Nephron (organoid): Measurements from ENCODE around the gene LUZP1.

Experiments
- H3K27ac Mint-ChIP-seq, 3 experiments: 2 replicates each; pipeline ENCODE4 v1.8.0; 2020; ENCODE audit warnings: mixed read lengths in 3 of 3, mild to moderate bottlenecking in 2 of 3, moderate library complexity in 1 of 3
- H3K27me3 Mint-ChIP-seq: 2 replicates; pipeline ENCODE4 v1.8.0; 2021; ENCODE audit warnings: low read depth, mild to moderate bottlenecking, moderate library complexity, mixed read lengths
- H3K36me3 Mint-ChIP-seq: 2 replicates; pipeline ENCODE4 v1.8.0; 2020; ENCODE audit warnings: low read depth, mixed read lengths
- H3K4me1 Mint-ChIP-seq: 2 replicates; pipeline ENCODE4 v1.8.0; 2020; ENCODE audit warnings: mixed read lengths
- H3K4me3 Mint-ChIP-seq, 3 experiments: 2 replicates each; pipeline ENCODE4 v1.8.0; 2020; ENCODE audit warnings: mild to moderate bottlenecking in 3 of 3, mixed read lengths in 3 of 3, moderate library complexity in 2 of 3
- H3K9me3 Mint-ChIP-seq: 2 replicates; pipeline ENCODE4 v1.8.0; 2020; ENCODE audit warnings: mixed read lengths
- TF ChIP-seq, protein P1 (sequence below), 3 experiments: fragments of 200-600 bp; sonication (generic); IDR thresholded peaks; one replicate each; pipeline ENCODE4 v1.5.0; 2021; ENCODE audit warnings: antibody characterized with exemption in 3 of 3; ENCODE audit not compliant: unreplicated experiment in 3 of 3

Gene LUZP1

DNA sequence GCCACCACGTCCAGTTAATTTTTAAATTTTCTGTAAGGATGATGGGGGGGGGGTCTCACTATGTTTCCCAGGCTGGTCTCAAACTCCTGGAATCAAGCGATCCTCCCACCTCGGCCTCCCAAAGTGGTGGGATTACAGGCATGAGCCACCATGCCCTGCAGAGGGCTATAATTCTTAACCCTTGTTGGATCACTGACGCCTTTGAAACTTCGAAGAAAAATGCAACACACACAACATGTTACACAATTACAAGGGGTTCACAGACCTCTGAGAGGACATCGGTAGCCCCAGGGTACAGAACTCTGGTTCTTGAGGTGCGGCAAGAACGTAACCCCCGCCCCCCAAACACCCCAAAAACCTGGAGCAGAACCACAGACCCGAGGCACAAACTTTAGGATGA lies 8.4 kb upstream of the LUZP1 start:
- H3K27ac Mint-ChIP-seq, result peak overlapping the region; percentile 51 to 82 (median 59)
- H3K4me1 Mint-ChIP-seq, result no peaks in the 10 kb centered on the region
- H3K36me3 Mint-ChIP-seq, result no peaks in the 10 kb centered on the region
- H3K27me3 Mint-ChIP-seq, result peaks cover 13% of the 10 kb centered on the region
- peak overlapping the region; percentile 76 to 85 (median 83) for H3K4me3 Mint-ChIP-seq
- TF ChIP-seq, protein P1, sequence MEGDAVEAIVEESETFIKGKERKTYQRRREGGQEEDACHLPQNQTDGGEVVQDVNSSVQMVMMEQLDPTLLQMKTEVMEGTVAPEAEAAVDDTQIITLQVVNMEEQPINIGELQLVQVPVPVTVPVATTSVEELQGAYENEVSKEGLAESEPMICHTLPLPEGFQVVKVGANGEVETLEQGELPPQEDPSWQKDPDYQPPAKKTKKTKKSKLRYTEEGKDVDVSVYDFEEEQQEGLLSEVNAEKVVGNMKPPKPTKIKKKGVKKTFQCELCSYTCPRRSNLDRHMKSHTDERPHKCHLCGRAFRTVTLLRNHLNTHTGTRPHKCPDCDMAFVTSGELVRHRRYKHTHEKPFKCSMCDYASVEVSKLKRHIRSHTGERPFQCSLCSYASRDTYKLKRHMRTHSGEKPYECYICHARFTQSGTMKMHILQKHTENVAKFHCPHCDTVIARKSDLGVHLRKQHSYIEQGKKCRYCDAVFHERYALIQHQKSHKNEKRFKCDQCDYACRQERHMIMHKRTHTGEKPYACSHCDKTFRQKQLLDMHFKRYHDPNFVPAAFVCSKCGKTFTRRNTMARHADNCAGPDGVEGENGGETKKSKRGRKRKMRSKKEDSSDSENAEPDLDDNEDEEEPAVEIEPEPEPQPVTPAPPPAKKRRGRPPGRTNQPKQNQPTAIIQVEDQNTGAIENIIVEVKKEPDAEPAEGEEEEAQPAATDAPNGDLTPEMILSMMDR (IDR thresholded peaks at IDR 0.05; ENCODE audit: unreplicated experiment in 3 of 3), result no peak
- no peaks in the 10 kb centered on the region for H3K9me3 Mint-ChIP-seq

DNA sequence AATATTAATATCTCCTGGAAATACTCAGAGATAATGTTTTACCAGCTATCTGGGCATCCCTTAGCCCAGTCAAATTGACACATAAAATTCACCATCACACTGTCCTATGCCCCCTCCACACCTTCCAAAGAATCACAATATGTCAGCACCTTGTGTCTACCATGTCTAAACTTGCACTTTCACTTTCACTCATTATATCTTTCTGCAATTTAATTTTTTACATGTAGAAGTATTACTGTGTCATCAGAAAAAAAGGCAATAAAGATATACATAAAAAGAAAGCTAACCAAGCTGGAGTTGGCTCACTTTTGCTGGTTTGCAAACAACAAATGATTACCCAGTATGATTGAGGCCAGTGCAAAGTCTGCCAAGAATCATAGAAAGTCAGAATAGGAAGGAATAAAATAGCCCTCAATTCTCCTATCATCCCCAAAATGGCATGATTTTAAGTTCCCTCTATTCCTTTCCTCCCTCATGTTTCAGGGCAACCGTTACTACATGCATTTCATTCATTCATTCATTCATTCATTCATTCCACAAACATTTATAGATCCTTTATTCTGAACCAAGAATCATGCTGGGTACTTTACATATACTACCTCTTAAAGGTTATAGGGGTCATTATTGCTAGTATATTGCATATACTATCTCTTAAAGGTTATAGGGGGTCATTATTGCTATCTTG lies 5.9 kb upstream of the LUZP1 start:
- no peaks in the 10 kb centered on the region for H3K9me3 Mint-ChIP-seq
- H3K27ac Mint-ChIP-seq, result no peak overlapping the region
- peaks cover 6% of the 10 kb centered on the region for H3K4me1 Mint-ChIP-seq
- peaks cover 10% of the 10 kb centered on the region for H3K27me3 Mint-ChIP-seq
- no peak overlapping the region for H3K4me3 Mint-ChIP-seq
- TF ChIP-seq, protein P1 (IDR thresholded peaks at IDR 0.05; ENCODE audit: unreplicated experiment in 3 of 3), result no peak
- no peaks in the 10 kb centered on the region for H3K36me3 Mint-ChIP-seq

DNA sequence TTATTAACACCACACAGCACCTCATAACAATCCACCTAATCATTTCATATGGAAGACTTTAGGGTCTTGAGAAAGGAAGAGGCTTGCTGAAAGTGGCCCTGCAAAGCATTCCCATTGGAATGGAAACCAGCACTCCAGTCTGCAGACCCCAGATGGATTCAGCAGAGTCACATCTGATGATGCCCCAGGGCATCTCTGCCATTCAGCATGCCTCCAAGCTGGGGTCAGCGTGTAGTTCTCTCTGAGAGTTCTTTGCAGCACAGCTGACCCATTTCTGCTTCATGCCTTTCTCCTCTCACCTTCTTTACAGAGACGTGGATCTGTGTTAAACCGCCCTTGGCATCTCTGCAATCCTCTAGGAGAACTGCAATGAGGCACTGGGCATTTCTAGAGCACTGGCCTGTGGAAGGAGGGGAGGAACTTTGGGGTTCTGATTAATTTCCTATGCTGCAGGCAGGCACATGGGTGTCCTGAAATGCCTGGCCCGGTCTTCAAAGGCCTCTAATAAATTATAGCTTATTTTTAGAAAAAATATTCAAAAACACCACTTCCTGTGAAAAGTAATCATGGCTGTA lies 2.6 kb upstream of the LUZP1 start:
- H3K4me1 Mint-ChIP-seq, result peaks cover 20% of the 10 kb centered on the region

DNA sequence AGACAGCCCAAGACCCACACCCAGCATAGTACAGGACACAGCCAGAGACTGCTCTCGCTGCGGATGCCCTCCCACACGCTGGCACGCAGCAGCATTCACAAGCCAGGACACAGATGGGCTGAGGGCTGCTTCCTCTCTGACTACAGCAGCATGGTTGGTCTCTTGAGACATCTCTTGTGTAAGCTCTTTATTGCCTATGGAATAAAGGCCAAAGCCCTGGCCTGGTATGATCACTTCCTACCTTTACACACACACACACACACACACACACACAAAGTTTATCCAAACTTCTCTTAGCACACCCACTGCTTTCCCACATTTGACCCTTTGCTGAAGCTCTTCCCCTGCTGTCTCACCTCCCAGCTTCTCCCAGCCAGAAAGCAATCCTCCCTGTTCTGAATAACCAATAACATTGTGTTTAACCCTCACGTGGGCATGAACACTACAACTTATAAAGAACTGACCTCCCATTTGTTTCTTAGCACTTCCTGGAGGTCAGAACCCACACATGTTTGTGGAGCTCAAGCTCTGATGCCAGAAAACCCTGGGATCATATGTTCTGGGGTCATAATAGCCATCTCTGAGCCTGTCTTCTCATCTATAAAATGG lies 1.2 kb upstream of the LUZP1 start:
- H3K9me3 Mint-ChIP-seq, result no peaks in the 10 kb centered on the region
- no peaks in the 10 kb centered on the region for H3K27me3 Mint-ChIP-seq
- H3K27ac Mint-ChIP-seq, result peak overlapping the region; percentile 84 to 94 (median 89)
- H3K4me1 Mint-ChIP-seq, result peaks cover 30% of the 10 kb centered on the region
- no peaks in the 10 kb centered on the region for H3K36me3 Mint-ChIP-seq
- TF ChIP-seq, protein P1 (IDR thresholded peaks at IDR 0.05; ENCODE audit: unreplicated experiment in 3 of 3), result no peak
- H3K4me3 Mint-ChIP-seq, result peak overlapping the region; percentile 100

More for the DNA sequence above, 2.6 kb upstream of the LUZP1 start:
- TF ChIP-seq, protein P1 (IDR thresholded peaks at IDR 0.05; ENCODE audit: unreplicated experiment in 3 of 3), result no peak
- no peaks in the 10 kb centered on the region for H3K27me3 Mint-ChIP-seq
- no peak overlapping the region for H3K27ac Mint-ChIP-seq
- no peaks in the 10 kb centered on the region for H3K36me3 Mint-ChIP-seq
- H3K9me3 Mint-ChIP-seq, result no peaks in the 10 kb centered on the region
- H3K4me3 Mint-ChIP-seq, result peak overlapping the region in 2 of 3 experiments; percentile 48 to 63

DNA sequence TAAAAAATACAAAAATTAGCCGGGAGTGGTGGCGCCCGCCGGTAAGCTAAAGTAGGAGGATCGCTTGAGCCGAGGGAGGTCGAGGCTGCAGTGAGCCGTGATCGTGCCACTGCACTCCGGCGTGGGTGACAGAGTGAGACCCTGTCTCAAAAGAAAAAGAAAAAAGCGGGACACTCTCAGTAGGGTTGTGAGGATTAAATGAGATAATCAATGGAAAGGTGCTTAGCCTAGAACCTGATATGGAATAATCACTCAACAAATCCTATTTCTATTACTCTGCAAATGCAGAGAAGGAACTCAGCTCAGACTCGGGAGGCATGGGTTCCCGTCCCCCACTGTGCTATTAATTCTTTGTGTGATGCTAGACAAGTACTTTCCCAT lies 529 bp upstream of the LUZP1 start:
- Mint-ChIP-seq H3K36me3 (no peaks in the 10 kb centered on the region), H3K4me3 (peak overlapping the region; percentile 100), H3K27ac (peak overlapping the region; percentile 84 to 99 (median 94)), H3K27me3 (no peaks in the 10 kb centered on the region), H3K4me1 (peaks cover 32% of the 10 kb centered on the region), H3K9me3 (no peaks in the 10 kb centered on the region)
- TF ChIP-seq, protein P1 (IDR thresholded peaks at IDR 0.05; ENCODE audit: unreplicated experiment in 3 of 3), result no peak
